HUDEP-2 (cell line): ENCODE measurements around the gene ZNF619.

Source experiments
- DNase-seq, 76 experiments: peaks; one replicate each; lab custom pipeline; 2025; ENCODE audit not compliant: unreplicated experiment in 76 of 76; lab: John Stamatoyannopoulos, UW

The ZNF619 gene

DNA sequence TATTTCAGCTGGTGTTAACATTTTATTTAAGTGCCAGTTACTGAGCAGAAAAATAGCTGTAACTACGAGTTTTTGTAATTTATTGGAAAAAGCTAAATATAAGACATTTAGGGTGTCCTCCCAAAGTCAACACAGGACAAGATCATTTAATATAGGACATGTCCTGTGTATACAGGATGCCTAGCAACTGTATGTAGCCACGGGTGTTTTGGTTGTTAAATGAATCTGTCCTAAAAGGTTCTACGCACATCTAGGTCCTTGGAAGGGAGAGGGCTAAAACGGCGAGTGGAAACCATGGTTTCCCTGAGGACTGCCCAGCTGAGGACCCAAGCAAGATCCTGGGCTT lies 47.3 kb downstream of the ZNF619 start:
- peak in 2 of 76 experiments; percentile 4 to 53 for DNase-seq

DNA sequence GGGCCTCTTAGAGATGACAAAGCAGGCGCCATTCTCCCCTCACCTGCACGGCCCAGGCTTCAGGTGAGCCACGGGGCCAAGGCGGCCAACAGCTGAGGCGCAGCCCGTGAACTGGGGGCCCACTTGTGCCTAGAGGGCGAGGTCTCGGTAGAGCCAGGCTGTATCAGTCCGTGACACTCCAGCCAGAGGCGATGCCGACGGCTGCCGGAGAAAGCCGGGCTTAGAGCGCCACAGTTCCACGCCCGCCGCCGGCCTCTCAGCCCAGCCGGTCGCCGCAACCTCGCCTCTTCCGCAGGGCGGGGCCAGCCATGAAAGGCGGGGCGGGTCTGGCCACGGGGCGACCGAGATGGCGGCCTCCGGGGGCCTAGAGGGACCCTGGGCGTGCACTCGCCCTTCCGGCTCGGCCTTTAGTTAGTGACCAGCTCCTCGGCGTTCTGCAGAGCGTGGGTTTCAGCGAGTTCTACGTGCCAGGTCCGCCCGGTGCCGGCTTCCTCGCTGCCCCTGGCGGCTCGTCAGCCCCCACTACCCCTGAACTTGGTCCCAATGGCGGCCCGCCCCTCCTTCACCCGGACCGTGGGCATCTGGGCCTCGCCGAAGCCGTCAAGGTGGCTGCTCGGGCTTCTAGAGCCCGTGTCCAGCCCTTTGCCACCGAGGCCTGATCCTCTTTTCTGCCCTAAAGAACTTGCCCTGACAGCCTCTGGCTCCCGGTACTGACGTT lies 47.8 kb downstream of the ZNF619 start, which contains the start of gene ZNF621:
Gene ZNF621 (plus strand): TSS at position 393 of the 718 bp plus-strand sequence. CDS start 881 bp downstream, outside the sequence.
- peak in 75 of 76 experiments; percentile 1 to 91 (median 78) for DNase-seq

DNA sequence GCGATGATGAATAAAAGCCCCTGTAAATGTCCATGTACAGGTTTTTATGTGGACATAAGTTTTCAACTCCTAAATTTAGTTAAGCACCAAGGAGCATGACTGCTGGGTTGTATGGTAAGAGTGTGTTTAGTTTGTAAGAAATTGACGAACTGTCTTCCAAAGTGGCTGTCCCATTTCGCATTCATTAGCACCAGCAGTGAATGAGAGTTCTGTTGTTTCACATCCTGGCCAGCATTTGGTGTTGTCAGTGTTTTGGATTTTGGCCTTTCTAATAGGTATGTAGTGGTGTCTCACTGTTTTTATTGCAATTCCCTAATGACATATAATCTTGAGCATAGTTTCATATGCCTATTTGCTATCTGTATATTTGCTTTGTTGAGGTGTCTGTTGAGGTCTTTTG lies 51.5 kb downstream of the ZNF619 start:
- DNase-seq: no peak

DNA sequence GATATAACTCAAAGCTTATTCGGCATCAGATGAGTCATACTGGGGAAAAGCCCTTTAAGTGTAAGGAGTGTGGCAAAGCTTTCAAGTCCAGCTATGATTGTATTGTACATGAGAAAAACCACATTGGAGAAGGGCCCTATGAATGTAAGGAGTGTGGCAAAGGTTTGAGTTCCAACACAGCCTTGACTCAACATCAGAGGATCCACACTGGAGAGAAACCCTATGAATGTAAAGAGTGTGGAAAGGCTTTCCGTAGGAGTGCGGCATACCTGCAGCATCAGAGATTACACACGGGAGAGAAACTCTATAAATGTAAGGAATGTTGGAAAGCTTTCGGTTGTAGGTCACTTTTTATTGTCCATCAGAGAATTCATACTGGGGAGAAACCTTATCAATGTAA lies 55.3 kb downstream of the ZNF619 start:
- DNase-seq: no peak

DNA sequence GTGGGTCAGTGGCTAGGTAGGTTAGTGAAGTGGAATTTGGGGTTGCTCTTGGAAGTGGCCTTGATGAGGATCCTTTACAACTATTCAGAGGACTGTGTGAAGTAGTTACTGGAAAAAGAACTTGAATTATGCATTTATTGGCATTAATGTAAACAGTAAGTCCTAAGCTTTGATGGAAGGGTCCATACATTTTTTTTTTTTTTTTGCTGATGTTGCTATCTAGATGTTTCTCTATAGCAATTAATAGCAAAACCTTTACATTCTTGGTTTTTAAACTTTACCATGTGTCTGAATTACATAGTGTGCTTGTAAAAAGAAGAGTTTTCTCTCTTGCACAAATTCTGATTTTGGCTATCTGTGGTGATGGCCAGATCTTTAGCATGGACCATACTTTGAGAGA lies 57.4 kb downstream of the ZNF619 start:
- DNase-seq: no peak
